HS-5 (cell line): ENCODE data around the gene STYXL1.
A peak's percentile ranks its signal among the peaks of the same experiment; 100 is the strongest.
"Not testable (repeated sequence)": the region's sequence is repeated elsewhere in the genome, so short reads cannot be mapped to it uniquely, and the experiment has no call there.

Source experiments
- DNase-seq: peaks from one replicate; pipeline ENCODE4 v3.0.0-alpha.2; 2012; ENCODE audit warnings: low read depth

The STYXL1 gene, protein sequence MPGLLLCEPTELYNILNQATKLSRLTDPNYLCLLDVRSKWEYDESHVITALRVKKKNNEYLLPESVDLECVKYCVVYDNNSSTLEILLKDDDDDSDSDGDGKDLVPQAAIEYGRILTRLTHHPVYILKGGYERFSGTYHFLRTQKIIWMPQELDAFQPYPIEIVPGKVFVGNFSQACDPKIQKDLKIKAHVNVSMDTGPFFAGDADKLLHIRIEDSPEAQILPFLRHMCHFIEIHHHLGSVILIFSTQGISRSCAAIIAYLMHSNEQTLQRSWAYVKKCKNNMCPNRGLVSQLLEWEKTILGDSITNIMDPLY

DNA sequence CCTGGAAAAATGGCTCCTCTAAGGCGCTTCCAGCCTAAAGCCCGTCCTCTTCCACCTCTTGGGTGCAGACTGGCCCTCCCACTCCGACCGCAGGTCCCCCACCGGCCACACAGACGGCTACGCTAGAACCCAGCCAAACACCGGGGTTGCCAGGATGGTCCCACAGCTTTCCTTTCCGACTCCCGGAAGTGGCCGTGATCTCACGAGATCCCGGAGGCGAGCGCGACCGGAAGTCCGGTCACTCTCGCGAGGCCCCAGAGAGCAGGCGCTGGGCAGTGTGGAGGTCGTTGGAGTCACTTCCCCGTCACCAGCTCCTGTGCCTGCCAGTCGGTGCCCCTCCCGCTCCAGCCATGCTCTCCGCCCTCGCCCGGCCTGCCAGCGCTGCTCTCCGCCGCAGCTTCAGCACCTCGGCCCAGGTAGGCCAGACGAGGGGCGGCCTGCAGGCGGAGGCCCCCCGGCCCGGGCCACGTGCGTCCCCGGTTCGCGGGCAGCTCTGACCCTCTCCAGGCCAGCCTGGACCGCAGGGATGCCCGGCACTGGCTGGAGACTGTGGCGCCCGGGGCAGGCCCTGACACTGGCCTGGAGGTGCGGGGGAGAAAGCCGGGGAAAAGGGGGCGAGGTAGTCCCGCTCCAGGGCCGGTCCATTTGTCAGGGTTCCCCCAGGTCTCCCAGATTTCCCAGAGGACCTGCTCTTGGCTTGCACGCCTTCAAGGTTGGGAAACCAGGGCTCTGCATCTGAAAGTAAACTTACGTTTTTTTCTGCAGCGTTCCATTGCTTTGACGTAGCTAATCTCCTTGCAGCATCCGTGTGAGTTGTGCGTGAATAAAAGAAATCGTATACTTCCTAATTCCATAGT is at the start of gene STYXL1, which contains the start of gene MDH2:
Gene STYXL1 (minus strand): TSS at position 190 of the 857 bp plus-strand sequence. CDS start 17,477 bp downstream, outside the sequence.
Gene MDH2 (plus strand): TSS at position 296 of the 857 bp plus-strand sequence. CDS start 55 bp downstream, at position 351.
- peak; percentile 73 for DNase-seq

DNA sequence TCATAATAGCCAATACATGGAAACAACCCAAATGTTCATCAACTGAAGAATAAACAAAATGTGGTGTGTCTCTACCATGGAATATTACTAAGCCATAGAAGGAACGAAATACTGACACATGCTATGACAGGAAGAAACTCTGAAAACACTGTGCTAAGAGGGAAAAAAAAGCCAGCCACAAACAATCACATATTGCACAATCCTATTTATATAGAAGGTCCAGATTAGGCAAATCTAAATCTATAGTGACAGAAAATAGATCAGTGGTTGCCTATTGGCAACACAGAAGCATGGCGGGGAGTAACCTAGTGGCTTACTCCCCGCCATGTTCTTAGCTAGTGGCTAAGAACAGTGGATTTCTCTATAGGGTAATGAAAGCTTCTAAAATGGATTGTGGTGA is 48.1 kb upstream of the STYXL1 start:
- DNase-seq, result no peak

DNA sequence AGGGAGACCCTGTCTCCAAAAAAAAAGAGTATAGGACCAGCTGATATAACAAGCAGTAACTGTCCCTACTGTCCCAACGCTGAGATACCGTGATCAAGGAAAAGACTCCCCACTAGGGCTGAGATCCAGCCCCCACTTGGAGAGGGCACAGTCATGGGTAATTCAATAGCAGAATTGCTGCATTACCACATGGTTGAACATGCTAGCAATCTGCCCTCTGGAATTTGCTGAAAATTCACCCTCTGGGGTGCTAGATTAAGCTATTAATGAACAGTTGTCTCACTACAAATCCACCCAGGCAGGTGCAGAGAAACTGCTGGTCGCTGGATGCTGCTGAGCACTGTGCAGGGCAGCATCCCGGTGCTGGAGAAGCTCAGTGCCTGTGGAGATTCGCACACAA is 46.5 kb upstream of the STYXL1 start:
- not testable (repeated sequence) for DNase-seq

DNA sequence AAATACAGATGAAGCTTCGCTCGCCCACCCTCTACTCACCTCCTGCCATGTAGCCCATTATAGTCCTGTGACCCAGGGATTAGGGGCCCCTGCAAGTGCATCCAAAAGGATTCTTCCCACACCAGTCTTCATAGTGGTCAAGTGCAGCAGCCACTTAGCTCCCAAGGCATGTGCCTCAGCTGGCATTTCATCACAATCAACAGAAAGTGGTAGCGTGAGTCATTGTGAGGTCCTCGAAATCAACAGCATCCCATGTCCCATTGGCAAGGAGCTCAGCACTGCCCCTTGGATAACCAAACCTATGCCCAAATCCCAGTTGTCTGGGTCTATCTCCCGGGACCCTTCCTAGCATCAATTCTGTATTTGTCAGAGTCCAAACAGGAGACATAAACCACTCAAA is 45.7 kb upstream of the STYXL1 start:
- DNase-seq, result not testable (repeated sequence)

DNA sequence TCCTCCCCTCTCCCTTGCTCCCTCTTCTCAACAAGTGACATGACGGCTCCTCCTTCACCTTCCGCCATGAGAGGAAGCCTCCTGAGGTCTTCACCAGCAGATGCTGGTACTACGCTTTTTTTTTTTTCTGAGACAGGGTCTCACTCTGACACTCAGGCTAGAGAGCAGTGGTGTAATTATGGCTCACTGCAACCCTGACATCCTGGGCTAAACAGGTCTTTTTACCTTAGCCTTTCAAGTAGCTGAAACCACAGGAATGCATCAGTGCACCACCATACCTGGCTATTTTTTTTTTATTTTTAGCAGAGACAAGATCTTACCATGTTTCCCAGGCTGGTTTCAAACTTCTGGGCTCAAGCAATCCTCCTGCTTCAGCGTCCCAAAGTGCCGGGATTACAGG is 43.7 kb upstream of the STYXL1 start:
- DNase-seq, result no peak

DNA sequence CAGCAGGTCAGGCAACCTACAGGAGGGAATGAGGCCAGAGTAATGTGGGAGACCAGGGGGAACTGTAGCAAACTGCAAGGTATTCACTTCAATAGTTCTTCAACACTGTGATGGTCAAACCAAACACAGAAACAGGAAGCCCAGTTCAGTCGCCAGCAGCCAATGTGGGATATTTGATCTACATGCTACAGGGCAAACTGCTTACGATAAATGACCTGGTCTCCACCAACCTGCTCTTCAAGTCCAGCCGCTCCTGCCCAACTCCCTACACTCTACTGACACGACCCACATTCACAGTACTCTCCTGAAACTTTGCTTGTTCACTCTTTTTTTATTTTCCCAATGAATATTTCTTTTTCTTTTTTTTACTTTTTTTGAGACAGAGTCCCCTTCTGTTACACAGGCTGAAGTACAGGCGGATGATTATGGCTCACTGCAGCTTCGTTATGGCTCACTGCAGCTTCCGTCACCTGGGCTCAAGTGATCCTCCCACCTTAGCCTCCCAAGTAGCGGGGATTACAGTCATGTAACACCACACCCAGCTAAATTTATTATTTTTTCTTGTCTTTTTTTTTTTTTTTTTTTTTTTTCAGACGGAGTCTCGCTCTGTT is 42.2 kb upstream of the STYXL1 start:
- DNase-seq, result no peak

DNA sequence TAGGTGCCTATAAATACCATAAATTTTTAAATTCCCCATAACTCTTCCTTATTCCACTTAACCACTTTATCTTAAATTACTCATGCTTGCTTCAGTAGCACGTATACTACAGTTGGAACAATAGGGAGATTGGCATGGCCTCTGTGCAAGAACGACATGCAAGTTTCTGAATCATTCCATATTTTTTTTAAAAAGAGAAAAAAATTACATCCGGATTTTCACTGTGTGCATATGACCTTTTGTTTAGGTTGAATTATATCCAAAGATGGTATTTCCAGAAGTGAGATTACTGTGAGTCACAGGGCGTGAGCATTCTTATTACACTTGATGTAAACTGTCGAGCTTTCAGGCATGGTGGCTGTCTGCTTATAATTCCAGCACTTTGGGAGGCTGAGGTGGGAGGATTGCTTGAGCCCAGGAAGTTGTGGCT is 39.6 kb upstream of the STYXL1 start:
- DNase-seq, result peak; percentile 83

DNA sequence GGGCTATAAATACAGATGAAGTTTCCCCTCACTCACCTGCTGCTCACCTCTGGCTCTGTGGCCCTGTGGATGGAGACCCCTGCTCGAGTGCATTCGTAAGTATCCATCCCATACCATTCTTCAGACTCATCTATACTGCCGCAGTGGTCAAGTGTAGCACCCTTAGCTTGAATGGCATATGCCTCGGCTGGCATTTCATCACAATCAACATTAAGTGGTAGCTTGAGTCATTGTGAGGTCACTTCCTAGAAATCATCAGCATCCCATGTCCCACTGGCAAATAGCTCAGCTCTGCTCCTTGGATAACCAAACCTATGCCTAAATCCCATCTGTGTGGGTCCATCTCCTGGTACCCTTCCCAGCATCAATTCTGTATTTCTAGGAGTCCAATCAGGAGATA is 38.3 kb upstream of the STYXL1 start:
- peak; percentile 60 for DNase-seq

DNA sequence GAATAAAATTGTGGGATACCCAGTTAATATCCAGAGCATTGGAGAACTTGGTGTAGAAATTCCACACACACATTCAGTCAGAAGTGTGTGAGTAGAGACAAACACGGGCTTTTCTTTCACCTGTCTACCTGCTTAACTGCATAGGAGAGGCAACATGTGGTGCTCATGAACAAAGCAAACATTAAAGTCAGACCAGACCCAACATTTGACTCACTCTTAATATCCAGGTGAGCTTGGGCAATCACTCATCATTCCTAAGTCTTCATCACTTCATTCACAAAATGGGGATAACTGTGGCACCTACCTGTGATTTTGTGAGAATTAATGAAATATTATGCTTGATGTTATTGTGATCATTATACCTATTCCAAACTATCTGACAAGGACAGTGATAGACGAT is 36.3 kb upstream of the STYXL1 start:
- not testable (repeated sequence) for DNase-seq

DNA sequence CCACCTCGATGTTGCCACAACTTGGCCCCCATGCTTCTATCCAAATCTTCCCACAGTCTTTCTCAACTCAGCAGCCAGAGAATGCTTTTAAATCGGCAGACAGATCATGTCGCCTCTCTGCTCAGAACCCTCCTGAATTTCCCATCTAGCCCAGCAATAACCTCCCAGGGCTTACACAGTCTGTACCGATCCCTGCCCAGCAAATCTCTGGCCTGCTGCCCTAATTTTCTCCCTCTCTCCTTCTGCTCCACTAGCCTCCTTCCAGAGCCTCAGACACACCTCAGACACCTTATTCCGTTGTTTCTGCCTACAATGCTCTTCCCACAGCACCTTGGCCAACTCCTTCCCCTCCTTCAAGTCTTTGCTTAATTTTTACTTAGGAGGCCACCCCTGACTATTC is 32.4 kb upstream of the STYXL1 start:
- no peak for DNase-seq

DNA sequence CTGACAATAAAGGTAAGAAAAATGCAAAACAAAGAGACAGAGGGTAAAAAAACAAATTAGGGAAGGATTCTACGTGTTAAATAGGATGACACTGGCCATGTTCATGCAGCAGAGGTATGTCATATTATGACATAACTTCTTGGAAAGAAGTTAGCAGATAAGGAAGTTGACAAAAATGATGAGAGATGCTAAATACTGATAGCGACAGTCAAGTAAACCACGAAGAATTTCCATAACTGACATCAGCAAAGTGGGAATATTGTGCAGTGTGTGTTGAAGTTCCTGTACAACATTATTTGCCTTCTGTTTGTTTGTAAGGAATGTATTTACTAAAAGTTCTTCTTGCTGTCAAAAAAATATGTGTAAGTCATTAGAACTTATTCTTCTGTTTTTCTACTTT is 29.6 kb upstream of the STYXL1 start:
- no peak for DNase-seq

DNA sequence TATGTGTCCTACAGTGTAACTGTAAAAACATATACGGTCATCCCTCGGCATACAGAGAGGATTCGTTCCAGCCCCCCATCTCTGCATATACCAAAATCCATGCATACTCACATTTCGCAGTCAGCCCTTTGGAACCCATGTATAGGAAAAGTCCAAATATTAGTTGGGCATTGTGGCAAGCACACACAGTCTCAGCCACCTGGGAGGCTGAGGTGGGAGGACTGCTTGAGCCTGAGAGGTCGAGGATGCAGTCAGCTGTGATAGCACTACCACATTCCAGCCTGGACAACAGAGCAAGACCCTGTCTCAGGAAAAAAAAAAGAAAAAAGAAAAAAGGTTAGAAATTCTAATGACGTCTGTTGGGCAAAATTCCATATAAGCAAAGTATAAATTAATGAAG is 29.2 kb upstream of the STYXL1 start:
- no peak for DNase-seq

DNA sequence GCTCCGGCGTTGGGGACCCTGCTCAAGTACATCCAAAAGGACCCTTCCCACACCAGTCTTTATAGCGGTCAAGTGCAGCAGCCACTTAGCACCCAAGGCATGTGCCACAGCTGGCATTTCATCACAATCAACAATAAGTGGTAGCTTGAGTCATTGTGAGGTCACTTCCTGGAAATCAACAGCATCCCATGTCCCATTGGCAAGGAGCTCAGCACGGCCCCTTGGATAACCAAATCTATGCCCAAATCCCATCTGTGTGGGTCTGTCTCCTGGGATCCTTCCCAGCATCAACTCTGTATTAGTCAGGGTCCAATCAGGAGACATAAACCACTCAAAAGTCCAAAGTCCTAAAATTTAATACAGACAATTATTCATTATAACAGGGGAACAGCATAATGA is 27.2 kb upstream of the STYXL1 start:
- DNase-seq, result peak; percentile 60

DNA sequence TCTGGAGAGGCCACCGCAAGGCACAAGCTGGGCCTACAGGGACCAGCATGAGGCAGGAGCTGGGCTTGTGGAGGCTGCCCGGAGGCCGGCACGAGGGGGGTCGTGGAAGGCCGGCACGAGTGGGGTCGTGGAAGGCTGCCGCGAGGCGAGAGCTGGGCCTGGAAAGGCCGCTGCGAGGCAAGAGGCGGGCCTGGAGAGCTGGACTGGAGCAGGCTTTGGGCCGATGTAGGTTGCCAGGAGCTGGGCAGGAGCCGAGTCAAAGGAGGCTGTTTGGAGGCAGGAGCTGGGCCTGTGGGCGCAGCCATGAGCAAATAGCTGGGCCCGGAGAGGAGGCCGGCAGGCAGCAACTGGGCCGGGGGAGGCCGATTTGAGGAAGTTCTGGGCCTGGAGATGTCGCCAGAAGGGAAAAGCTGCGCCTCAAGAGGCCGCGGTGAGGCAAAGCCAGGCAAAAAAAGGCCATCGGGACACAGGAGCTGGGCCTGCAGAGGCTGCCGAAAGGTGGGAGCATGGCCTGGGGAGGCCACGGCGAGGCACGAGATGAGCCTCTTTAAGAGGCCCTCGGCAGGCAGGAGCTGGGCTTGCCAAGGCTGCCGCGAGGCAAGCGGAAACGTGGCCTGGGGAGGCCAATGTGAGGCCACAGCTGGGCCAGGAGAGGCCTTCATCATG is 26.6 kb upstream of the STYXL1 start:
- DNase-seq, result no peak

DNA sequence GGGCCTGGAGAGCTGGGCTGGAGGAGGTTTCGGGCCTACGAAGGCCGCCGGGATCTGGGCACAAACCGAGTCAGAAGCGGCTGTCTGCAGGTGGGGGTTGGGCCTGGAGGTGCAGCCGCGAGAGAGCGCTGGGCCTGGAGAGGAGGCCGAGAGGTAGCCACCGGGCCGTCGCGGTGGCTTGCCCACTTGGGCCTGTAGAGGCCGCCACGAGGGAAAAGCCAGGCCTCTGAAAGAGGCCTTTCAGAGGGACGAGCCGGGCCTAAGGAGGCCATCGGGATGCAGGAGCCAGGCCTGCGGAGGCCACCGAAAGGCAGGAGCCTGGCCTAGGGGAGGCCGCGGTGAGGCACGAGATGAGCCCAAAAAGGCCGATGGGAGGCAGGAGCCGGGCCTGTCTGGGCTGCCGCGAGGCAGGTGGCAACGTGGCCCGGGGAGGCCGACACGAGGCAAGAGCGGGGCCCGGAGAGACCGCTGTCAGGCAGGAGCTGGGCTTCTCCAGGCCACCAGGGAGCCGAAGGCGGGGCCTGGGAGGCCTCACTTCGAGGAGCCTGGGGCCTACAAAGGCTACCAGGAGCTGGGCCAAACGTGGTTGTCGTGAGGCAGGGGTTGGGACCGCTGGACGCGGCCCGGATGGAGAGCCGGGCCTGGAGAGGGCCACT is 25.7 kb upstream of the STYXL1 start:
- DNase-seq, result no peak

DNA sequence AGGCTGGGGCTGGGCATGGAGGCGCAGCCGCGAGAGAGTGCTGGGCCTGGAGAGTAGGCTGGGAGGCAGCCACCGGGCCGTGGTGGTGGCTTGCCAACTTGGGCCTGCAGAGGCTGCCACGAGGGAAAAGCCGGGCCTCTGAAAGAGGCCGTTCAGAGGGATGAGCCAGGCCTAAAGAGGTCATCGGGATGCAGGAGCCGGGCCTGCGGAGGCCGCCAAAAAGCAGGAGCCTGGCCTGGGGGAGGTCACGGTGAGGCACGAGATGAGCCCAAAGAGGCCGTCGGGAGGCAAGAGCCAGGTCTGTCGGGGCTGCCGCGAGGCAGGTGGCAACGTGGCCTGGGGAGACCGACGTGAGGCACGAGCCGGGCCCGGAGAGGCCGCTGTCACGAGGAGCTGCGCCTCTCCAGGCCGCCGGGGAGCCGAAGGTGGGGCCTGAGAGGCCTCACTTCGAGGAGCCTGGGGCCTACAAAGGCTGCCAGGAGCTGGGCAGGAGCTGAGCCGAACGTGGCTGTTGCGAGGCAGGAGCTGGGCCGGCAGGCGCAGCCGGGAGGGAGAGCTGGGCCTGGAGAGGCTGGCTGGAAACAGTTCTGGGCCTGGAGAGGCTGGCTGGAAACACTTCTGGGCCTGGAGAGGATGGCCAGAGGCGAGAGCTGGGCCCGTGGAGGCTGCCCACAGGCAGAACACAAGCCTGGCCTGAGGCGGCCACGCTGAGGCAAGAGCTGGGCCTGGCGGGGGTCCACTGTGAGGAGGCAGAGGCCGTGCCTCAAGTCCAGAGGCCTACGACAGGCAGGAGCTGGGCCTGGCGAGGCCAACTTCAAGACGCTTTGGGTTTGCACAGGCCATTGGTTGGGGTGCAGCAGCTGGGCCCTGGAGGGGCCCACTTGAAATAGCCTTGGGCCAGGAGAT is 24.7 kb upstream of the STYXL1 start:
- no peak for DNase-seq

DNA sequence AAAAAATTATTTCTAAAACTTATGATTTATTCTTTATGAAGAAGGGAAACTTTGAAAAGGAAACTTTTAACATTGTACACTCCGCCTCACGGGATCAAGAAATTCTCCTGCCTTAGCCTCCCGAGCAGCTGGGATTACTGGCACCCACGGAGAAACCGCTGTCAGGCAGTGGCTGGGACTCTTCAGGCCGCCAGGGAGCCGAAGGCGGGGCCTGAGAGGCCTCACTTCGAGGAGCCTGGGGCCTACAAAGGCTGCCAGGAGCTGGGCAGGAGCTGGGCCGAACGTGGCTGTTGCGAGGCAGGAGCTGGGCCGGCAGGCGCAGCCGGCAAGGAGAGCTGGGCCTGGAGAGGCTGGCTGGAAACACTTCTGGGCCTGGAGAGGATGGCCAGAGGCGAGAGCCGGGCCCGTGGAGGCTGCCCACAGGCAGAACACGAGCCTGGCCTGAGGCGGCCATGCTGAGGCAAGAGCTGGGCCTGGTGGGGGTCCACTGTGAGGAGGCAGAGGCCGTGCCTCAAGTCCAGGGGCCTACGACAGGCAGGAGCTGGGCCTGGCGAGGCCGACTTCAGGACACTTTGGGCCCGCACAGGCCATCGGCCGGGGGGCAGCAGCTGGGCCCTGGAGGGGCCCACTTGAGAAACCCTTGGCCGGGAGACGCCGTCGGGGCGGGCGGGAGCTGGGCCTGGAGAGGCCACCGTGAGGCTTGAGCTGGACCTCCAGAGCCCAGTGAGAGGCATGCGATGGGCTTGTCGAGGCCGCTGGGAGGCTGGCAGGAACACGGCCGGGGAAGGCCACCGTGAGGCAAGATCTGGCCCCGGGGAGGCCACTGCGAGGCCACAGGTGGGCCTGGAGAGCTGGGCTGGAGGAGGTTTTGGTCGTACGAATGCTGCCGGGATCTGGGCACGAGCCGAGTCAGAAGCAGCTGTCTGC is 23.8 kb upstream of the STYXL1 start:
- DNase-seq, result no peak

DNA sequence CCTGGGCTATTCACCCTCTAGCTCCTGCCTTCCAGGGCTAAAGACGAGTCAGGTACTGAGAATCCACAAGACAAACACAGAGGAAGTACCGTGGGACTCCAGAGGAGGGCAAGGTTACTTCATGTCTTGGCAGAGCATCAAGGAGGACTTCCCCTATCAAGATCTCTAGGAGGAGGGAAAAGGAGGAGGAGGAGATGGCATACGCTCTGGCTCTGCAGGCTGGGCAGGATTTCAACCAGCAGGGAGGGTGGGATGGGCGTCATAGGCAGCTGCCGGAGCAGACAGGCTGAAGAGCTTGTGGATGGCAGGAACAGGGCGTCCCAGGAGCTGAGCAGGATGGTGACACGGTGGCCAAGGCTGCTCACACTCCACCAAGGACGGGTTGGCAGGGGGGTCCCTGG is 21.4 kb upstream of the STYXL1 start:
- peak; percentile 77 for DNase-seq

DNA sequence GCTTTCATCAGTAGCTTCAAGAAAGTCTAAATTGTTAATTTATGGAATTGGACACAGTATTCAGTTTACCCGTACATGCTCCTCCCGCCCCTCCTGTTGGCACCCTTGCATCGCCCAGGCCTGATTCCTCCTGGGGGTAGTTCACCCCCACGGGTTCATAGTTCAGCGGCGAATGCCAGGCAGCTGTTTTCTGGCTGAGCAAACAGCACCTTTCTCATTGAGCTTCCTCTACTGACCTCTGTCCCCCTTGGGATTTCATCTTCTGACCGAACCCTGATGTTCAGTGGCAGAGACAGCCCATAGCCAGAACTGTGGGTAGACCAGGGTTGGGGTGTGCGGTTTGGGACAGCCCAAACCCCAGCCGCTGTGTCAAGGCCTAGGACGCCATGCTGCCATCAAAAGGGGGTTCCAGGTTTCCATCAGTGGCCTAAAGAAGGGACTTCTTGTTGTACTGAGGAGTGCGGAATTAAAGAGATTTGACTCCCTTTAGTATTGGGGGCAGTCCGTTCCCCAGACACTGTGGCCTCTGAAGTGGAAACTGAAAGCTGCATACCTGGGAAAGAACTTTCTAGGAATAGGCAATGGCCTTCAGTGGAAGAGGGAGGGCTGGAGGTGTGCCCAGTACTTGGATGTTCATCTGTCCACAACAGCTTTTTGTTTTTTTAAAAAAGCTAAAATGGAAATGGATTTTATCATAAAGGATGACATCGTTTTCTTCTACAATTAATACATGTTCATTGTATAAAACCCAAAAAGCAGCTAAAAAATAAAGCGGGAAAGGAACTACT is 19.1 kb upstream of the STYXL1 start:
- DNase-seq, result no peak
